Stimulated activated CD8-positive, alpha-beta memory T cell treated with anti-CD3 and anti-CD28 coated beads, Interleukin-15, amount 100 ng/mL, for 24 hours (primary cell): ENCODE measurements around the gene AMPH.
A peak's percentile ranks its signal among the peaks of the same experiment; 100 is the strongest.
"Not testable (repeated sequence)": the region's sequence is repeated elsewhere in the genome, so short reads cannot be mapped to it uniquely, and the experiment has no call there.

ENCODE experiments used
- DNase-seq: peaks from one replicate; pipeline ENCODE4 v3.0.0-alpha.2; 2020; ENCODE audit warnings: low read depth

AMPH gene

DNA sequence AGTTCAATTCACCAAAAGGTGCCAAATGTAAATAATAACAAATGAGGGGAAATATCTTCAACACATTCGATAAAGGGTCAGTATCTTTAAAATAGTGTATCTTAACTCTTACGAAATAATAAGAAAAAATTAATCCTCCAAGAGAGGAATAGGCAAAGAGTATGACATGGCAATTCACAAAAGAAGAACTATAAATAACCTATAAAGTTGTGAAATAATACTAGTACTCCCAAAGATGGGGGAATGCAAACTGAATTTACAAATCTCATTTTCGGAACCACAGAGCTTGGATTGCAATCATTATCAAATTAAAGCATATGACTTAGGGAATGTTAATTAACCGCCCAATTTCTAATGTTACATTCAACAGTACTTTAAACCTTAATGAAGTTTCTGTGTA, 279.6 kb downstream of the AMPH start:
- DNase-seq, result no peak

DNA sequence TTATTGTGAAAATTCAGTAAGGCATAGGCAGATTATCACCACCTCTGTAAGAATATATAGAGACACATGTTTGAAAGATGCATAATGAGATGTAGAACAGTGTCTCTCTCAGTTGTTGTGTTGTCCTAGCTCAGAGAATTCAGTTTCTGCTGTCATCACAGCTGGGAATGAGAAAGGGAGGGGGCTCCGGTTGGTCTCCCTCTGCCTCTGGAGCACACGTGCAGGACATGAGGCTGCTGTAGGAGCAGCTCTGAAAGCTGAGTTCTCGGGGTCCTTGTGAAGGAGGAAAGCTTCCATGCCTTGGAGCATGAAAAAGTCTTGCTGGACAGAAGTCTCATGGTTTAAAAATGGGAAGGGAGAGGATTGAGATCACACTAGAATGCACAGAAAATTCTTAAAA, 280.4 kb downstream of the AMPH start:
- DNase-seq, result not testable (repeated sequence)

DNA sequence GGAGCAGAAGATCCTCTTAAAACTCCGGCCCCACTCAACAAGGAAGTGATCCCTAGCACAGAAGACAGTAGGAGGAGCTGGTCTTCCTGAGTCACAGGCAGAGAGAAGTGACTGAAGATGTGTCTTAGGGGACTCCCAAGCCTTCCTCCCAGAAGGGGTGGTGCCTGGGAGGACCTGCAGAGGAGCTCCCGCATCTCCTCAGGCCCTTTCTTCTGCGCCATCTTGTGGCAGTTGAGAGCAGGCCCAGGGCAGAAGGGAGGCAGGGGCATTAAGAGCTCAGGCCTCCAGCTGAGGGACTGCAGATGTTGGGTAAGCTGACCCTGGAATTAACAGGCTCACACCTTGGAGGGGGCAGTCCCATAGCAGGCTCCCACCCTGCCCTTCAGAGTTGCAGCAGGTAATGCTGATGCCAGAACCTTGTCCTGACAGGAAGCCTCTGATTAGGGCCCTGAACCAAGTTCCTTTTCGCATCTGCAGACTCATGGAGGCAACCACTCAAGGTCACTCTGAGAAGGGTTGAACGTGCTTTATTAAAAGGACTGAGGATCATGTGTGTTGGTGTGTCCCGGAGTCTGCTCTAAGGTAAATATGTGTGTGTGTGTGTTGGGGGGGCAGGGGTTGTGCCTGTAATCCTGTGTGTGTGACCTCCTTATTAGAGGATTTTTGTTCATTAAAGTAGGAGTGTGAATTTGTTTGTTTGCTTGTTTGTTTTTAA, 281.1 kb downstream of the AMPH start:
- not testable (repeated sequence) for DNase-seq

DNA sequence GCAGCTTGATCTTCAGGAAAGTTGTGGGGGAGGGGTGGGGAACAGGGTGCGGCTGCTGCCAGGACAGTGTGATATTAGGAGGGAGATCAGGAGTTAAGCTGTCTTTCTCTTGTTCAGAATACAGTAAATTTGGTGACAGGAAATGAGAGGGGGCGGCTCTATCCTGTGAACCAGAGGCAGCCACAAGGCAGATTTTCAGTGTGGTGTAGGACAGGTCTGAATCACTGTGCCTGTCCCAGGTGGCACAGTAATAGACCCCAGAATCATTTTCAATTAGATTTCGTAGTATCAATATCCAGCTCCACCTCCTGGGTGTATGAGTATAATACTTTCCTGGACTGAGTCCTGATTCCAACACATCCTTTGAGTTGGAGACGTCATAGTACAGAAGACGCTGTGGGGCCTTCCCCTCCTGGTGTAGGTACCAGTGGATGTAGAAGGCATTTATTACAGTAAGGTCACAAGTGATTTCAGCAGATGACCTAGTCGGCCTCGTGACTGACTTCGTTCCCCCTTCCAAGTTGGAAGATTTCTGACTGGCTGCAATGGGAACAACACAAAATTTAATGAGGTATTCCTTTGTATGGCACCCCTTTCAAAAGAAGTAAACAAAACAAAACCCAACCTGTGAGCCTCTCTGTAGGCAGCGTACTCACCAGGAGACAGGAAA, 281.9 kb downstream of the AMPH start:
- DNase-seq, result not testable (repeated sequence)

DNA sequence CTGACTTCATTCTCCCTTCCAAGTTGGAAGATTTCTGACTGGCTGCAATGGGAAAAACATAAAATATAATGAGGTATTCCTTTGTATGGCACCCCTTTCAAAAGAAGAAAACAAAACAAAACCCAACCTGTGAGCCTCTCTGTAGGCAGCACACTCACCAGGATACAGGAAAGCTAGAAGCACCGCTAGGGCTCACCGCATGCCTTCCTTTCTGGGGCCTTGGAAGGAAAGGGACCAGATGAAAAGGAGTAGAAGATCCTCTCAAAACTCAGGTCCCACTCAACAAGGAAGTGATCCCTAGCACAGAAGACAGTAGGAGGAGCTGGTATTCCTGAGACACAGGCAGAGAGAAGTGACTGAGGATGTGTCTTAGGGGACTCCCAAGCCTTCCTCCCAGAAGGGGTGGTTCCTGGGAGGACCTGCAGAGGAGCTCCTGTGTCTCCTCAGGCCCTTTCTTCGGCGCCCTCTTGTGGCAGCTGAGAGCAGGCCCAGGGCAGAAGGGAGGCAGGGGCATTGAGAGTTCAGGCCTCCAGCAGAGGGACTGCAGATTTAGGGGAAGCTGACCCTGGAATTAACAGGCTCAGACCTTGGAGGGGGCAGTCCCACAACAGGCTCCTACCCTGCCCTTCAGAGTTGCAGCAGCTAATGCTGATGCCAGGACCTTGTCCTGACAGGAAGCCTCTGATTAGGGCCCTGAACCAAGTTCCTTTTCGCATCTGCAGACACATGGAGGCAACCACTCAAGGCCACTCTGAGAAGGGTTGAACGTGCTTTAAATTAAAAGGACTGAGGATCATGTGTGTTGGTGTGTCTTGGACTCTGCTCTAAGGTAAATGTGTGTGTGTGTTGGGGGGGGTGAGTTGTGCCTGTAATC, 285.6 kb downstream of the AMPH start:
- DNase-seq, result not testable (repeated sequence)

DNA sequence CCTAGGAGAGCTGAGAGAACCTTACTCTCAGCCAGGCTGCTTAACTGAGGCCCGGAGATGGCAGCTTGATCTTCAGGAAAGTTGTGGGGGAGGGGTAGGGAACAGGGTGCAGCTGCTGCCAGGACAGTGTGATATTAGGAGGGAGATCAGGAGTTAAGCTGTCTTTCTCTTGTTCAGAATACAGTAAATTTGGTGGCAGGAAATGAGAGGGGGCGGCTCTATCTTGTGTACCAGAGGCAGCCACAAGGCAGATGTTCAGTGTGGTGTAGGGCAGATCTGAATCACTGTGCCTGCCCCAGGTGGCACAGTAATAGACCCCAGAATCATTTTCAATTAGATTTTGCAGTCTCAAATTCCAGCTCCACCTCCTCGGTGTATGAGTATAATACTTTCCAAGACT, 286.4 kb downstream of the AMPH start:
- not testable (repeated sequence) for DNase-seq

DNA sequence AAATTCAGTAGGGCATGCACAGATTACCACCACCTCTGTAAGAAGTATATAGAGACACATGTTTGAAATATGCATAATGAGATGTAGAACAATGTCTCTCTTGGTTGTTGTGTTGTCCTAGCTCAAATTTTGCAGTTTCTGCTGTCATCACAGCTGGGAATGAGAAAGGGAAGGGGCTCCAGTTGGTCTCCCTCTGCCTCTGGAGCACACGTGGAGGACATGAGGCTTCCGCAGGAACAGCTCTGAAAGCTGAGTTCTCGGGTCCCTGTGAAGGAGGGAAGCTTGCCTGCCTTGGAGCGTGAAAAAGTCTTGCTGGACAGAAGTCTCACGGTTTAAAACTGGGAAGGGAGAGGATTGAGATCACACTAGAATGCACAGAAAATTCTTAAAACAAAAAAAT, 289.0 kb downstream of the AMPH start:
- DNase-seq, result not testable (repeated sequence)

DNA sequence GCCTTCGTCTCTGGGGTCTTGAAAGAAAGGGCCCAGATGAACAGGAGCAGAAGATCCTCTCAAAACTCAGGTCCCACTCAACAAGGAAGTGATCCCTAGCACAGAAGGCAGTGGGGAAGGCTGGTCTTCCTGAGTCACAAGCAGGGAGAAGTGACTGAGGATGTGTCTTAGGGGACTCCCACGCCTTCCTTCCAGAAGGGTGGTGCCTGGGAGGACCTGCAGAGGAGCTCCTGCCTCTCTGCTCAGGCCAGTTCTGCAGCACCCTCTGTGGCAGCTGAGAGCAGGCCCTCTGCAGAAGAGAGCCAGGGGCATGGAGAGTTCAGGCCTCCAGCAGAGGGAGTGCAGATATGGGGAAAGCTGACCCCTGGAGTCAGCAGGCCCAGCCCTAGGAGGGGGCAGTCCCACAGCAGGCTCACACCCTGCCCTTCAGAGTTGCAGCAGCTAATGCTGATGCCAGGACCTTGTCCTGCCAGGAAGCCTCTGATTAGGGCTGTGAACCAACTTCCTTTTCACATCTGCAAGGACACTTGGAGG, 289.9 kb downstream of the AMPH start:
- not testable (repeated sequence) for DNase-seq

DNA sequence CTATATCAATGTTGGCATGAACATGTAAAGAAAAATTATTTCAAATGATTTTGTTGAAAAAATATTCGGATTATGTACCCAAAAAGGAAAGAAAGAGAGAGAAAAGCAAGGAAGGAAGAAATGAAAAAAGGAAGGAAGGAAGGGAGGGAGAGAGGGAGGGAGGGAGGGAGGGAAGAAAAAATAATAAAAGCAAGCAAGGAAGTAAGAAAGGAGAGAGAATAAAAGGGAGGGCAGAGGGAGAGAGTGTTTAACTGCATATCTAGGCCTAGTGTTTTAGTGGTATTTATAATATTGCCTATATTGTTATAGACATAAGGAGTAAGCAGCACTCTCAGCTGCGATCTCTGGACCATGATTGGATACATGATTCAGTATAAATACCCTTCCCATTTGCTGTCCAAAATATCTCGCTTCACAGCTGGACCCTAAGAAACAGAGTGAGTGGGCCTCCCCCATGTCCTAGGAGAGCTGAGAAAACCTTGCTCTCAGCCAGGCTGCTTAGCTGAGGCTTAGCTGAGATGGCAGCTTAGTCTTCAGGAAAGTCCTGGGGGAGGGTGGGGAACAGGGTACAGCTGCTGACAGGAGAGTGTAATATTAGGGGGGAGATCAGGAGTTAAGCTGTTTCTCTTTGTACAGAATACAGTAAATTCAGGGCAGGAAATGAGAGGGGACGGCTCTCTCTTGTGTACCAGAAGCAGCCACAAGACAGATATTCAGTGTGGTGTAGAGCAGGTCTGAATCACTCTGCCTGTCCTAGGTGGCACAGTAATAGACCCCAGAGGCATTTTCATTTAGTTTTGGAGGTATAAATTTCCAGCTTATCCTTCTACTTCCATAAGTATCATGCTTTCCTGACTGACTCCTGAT, 291.0 kb downstream of the AMPH start:
- DNase-seq, result no peak

DNA sequence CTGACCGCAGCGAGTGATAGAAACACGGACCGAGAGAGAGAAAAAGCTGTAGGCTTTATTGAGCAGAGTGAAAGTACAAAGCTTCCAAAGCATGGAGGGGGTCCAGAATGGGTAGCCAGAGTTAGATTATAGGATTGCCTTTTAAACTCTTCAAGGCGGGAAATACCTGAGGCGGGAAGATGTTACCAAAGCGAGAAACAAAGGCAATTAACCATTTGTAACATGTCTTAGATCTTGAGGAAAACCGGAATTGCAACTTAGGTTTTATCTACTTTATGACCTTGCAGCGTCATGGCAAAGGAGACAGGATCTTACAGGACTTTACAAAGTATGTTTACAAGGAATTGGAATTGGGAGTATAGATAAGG, 295.0 kb downstream of the AMPH start:
- not testable (repeated sequence) for DNase-seq

DNA sequence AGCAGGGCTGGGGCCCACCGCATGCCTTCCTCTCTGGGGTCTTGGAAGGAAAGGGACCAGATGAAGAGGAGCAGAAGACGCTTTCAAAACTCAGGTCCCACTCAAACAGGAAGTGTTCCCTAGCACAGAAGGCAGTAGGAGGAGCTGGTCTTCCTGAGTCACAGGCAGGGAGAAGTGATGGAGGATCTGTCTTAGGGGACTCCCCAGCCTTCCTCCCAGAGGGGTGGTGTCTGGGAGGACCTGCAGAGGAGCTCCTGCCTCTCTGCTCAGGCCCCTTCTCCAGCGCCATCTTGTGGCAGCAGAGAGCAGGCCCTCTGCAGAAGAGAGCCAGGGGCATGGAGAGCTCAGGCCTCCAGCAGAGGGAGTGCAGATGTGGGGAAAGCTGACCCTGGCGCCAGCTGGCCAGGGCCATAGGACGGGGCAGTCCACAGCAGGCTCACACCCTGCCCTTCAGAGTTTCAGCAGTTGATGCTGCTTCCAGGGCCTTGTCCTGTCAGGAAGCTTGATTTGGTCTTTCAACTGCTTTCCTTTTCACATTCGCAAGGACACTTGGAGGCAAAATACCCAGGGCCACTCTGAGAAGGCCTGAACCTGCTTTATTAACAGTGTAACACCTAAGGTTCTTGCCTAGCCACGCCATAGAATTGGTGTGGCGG, 295.6 kb downstream of the AMPH start:
- peak; percentile 46 for DNase-seq

DNA sequence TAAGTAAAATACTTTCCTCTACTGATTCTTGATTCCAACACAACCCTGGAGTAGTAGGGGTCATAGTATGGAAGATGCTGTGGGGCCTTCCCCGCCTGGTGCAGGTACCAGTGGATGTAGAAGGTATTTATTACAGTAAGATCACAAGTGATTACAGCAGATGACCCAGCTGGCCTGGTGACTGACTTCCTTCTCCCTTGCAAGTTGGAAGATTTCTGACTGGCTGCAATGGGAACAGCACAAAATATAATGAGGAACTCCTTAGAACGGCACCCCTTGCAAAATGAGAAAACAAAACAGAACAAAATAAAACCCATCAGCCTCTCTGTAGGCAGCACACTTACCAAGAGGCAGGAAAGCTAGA, 296.1 kb downstream of the AMPH start:
- DNase-seq, result no peak

DNA sequence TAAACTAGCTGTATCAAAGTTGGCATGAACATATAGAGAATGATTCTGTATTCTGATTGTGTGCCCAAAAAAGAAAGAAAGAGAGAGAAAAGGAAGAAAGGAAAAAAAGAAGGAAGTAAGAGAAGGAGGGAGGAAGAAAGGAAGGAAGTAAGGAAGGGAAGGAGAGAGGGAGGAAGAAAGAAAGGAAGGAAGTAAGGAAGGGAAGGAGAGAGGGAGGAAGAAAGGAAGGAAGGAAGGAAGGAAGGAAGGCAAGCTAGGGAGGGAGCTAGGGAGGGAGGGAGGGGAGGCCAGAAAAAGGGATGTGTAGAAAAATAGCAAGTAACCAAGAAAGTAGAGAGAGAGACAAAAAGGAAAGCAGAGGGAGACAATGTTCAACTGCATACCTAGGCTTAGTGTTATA, 297.0 kb downstream of the AMPH start:
- no peak for DNase-seq
